ENCODE results near the gene ITSN2. TPM values are rescaled to one million over a fixed set of nuclear protein-coding genes. Genes with fewer than 3 reads are reported as not detected.

Gene ITSN2
- total RNA-seq, 3 donors from 2014 or later, result 48.4 to 82.8 (median 54.0) TPM

GRCh38 chr2:24269265-24269664 lies 91.1 kb downstream of the ITSN2 start:
- TF ChIP-seq, protein P1, sequence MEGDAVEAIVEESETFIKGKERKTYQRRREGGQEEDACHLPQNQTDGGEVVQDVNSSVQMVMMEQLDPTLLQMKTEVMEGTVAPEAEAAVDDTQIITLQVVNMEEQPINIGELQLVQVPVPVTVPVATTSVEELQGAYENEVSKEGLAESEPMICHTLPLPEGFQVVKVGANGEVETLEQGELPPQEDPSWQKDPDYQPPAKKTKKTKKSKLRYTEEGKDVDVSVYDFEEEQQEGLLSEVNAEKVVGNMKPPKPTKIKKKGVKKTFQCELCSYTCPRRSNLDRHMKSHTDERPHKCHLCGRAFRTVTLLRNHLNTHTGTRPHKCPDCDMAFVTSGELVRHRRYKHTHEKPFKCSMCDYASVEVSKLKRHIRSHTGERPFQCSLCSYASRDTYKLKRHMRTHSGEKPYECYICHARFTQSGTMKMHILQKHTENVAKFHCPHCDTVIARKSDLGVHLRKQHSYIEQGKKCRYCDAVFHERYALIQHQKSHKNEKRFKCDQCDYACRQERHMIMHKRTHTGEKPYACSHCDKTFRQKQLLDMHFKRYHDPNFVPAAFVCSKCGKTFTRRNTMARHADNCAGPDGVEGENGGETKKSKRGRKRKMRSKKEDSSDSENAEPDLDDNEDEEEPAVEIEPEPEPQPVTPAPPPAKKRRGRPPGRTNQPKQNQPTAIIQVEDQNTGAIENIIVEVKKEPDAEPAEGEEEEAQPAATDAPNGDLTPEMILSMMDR (IDR thresholded peaks at IDR 0.05), result no peak
- Histone ChIP-seq H3K9me3 (no peaks in the 10 kb centered on the region), H3K4me1 (ENCODE audit: low read depth) (no peaks in the 10 kb centered on the region), H3K36me3 (ENCODE audit: low read depth) (peaks cover 5% of the 10 kb centered on the region), H3K4me3 (no peak overlapping the region)
- DNase-seq (no peak), ATAC-seq (no peak)
- intact Hi-C loops (cut with DNase I, micrococcal nuclease), result no loop called here

DNA sequence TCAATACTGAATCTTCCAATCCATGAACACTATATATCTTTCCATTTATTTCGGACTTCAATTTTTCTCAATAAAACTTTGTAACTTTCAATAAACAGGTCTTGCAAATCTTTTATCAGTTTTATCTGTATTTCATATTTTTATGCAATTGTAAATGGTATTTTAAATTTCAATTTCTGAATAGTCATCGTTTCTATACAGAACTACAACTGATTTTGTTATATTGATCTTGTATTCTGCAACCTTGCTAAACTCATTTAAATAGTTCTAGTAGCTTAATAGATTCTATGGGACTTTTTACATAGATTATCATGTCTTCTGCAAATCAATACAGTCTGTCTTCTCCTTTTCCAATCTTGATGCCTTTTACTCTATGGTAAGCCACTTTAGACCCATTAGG lies 95.1 kb downstream of the ITSN2 start:
- intact Hi-C loops (cut with DNase I, micrococcal nuclease), result no loop called here
- ATAC-seq (no peak), DNase-seq (no peak)
- TF ChIP-seq, protein P1 (IDR thresholded peaks at IDR 0.05), result no peak
- Histone ChIP-seq H3K4me1 (ENCODE audit: low read depth) (no peaks in the 10 kb centered on the region), H3K36me3 (ENCODE audit: low read depth) (peaks cover 5% of the 10 kb centered on the region), H3K9me3 (no peaks in the 10 kb centered on the region), H3K4me3 (no peak overlapping the region)

DNA sequence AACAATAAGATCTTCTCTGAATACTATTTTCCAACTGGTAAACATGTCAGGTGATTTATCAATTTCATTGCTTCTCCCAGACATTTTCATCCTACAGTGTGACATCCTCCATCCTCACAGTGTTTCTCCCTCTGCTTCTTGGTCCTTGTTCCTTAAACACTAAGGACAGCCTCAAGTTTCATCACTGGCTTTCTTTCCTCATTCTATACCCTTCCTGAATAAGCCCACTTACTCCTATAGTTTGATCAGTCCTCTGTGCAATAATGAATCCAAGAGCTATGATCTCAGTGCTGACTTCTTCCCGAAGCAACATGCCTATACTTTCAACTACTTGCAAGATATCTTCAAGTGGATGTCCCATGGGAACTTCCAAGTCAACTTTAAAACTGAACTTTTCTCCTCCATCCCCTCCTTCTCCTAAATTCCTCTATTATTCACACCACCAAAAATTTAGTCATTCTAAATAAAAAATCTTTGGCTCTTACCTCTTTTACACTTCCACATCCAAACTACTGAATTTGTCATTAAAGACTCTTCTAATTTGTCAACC lies 97.8 kb downstream of the ITSN2 start:
- DNase-seq, result no peak
- peaks cover 5% of the 10 kb centered on the region for H3K36me3 ChIP-seq (ENCODE audit: low read depth)

GRCh38 chr2:24261441-24261840 lies 98.9 kb downstream of the ITSN2 start:
- DNase-seq, result no peak
- TF ChIP-seq, protein P1 (IDR thresholded peaks at IDR 0.05), result no peak
- Histone ChIP-seq H3K4me3 (no peak overlapping the region), H3K4me1 (ENCODE audit: low read depth) (no peaks in the 10 kb centered on the region), H3K36me3 (ENCODE audit: low read depth) (peaks cover 5% of the 10 kb centered on the region), H3K9me3 (no peaks in the 10 kb centered on the region)
- ATAC-seq, result no peak
- intact Hi-C loops (cut with DNase I, micrococcal nuclease), result no loop called here

More for the DNA sequence above, 97.8 kb downstream of the ITSN2 start:
- no peak overlapping the region for H3K4me3 ChIP-seq
- TF ChIP-seq, protein P1 (IDR thresholded peaks at IDR 0.05), result no peak
- no peak for ATAC-seq
- no peaks in the 10 kb centered on the region for H3K4me1 ChIP-seq (ENCODE audit: low read depth)
- no peaks in the 10 kb centered on the region for H3K9me3 ChIP-seq
- intact Hi-C loops (cut with DNase I, micrococcal nuclease), result no loop called here

GRCh38 chr2:24259316-24259715 lies 101.0 kb downstream of the ITSN2 start:
- intact Hi-C loops (cut with DNase I, micrococcal nuclease), result no loop called here
- Histone ChIP-seq H3K36me3 (ENCODE audit: low read depth) (no peaks in the 10 kb centered on the region), H3K4me1 (ENCODE audit: low read depth) (no peaks in the 10 kb centered on the region), H3K4me3 (no peak overlapping the region), H3K9me3 (no peaks in the 10 kb centered on the region)
- DNase-seq (no peak), ATAC-seq (no peak)
- TF ChIP-seq, protein P1 (IDR thresholded peaks at IDR 0.05), result no peak

DNA sequence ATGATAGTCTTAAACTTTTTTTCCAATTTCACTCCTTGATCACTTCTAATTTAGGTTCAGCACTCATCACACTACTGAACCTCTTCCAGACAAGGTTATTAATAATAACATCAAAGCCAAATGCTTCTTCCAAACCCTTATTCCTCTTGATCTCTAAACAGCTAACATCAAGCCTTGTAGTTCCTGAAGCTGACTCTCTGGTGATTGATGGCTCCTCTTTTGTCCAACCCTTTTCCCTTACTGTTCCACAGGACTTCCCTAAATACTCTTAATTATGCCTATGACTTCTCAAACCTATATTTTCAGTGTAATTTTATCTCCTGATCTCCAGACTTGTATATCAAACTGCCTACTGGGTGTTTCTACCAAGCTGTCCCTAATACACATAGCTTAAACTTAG lies 101.6 kb downstream of the ITSN2 start:
- Histone ChIP-seq H3K36me3 (ENCODE audit: low read depth) (no peaks in the 10 kb centered on the region), H3K9me3 (no peaks in the 10 kb centered on the region), H3K4me1 (ENCODE audit: low read depth) (no peaks in the 10 kb centered on the region), H3K4me3 (no peak overlapping the region)
- DNase-seq, result no peak
- intact Hi-C loops (cut with DNase I, micrococcal nuclease), result no loop called here
- TF ChIP-seq, protein P1 (IDR thresholded peaks at IDR 0.05), result no peak
- no peak for ATAC-seq

Data from mucosa of descending colon (tissue), 3 donors.